Panc1 (cell line): ENCODE data around the gene LPP.

Experiments
- CTCF ChIP-seq: fragments of 450-650 bp; IDR thresholded peaks from 2 replicates; pipeline ENCODE4 v1.5.1; 2017; ENCODE audit warnings: mild to moderate bottlenecking
- POLR2AphosphoS5 ChIP-seq: IDR thresholded peaks from 2 replicates; pipeline ENCODE4 v1.6.1; 2012; ENCODE audit warnings: mild to moderate bottlenecking, low read depth, low read length, moderate library complexity
- REST ChIP-seq, 2 experiments: IDR thresholded peaks; 2 replicates each; pipeline ENCODE4 v1.6.1; 2011 to 2012; ENCODE audit warnings: low read depth in 2 of 2, control low read depth in 1 of 2, low read length in 1 of 2, mild to moderate bottlenecking in 1 of 2, moderate library complexity in 1 of 2; ENCODE audit not compliant: insufficient read depth in 1 of 2
- TCF7L2 ChIP-seq: IDR thresholded peaks from 2 replicates; pipeline ENCODE4 v1.6.1; 2011; ENCODE audit warnings: mild to moderate bottlenecking, low read depth, low read length, inconsistent platforms

GRCh38 chr3:188664795-188665194 is 510.8 kb downstream of the LPP start:
- TF ChIP-seq POLR2AphosphoS5 (no peak), CTCF (peak; percentile 76), TCF7L2 (no peak), REST (IDR thresholded peaks at IDR 0.05; ENCODE audit: insufficient read depth in 1 of 2, low read depth in 2 of 2, low read length in 1 of 2) (no peak)
